HG03439 (cell line): ENCODE measurements around the gene RABL2A.
"Not testable (repeated sequence)": the region's sequence is repeated elsewhere in the genome, so short reads cannot be mapped to it uniquely, and the experiment has no call there.

ENCODE experiments used
- ATAC-seq: cut with Tn5 transposase; IDR thresholded peaks from one replicate; pipeline ENCODE4 v1.9.1; 2021; ENCODE audit warnings: mild to moderate bottlenecking, moderate library complexity; ENCODE audit not compliant: unreplicated experiment

The RABL2A gene

DNA sequence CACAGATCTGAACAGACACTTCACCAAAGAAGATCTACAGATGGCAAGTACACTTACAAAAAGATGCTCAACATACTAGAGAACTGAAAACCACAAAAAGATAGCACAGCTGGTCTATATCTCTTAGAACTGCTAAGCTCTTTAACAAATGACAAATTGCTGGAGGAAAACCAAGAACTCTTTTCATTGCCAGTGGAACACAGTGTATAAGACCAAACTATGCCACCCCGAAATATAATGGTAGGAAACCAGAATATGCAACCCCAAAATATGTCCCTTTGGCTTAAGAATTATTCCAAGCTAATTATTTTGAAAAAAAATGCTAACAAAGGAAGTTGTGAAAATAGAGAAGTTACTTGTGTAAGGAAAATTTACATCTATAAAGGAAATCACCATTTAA lies 21.0 kb upstream of the RABL2A start:
- ATAC-seq, result not testable (repeated sequence)

DNA sequence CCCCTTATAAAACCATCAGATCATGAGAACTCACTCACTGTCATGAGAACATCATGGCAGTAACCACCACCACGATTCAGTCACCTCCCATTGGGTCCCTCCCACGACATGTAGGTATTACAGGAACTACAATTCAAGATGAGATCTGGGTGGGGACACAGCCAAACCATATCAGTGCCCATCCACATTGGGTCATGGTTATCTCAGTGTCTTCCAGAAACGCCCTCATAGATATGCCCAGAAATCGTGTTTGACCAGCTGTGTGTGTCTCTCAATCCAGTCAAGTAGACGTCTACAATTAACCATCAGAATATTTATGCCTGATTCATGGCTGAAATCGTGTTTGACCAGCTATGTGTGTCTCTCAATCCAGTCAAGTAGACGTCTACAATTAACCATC lies 17.2 kb upstream of the RABL2A start:
- not testable (repeated sequence) for ATAC-seq

DNA sequence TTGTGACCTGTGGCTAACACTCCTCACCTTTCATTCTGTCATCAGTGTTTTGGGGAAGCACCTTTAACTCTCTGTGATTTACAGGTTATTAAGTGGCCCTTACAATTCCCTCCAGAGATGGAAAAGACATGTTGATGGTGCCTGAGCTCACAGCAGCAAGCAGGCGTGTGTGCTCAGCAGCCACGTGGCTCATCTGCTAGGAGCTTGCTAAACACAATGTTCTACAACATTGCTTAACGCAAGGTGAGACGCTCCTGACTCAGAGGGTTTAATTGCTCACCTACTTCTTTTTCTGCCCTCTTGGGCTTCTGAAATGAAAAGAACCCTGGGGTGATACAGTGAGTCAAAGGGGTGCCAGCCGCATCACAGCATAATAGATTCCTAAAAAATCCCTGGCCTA lies 6.1 kb upstream of the RABL2A start:
- not testable (repeated sequence) for ATAC-seq

- ATAC-seq, result not testable (repeated sequence)
These were observed 1.2 kb upstream of the RABL2A start for GRCh38 chr2:113625906-113626305.

DNA sequence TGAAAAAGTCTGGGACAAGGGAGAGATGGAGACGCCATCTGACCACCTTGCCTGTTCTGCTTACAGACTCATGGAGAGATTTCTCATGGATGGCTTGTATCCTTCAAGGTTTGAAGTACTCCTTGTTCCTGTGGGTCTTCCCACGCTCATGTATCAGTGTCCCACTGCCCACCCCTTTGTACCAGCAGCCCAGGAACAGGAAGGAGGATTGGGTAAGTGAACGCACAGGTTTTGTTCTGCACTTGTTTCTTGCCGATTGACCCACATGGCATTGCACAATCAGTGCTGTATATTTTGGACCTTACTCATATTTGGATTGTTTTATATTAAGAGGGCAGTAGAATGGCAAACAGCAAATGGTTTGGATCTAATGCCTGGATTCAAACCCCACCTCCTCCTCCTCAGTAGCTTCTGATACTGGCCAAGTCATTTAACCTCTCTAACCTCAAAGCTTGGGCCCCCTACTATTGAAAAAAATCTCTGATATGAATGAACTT lies 5.8 kb downstream of the RABL2A start:
- not testable (repeated sequence) for ATAC-seq

GRCh38 chr2:113635358-113635757 lies 8.3 kb downstream of the RABL2A start:
- ATAC-seq, result not testable (repeated sequence)

DNA sequence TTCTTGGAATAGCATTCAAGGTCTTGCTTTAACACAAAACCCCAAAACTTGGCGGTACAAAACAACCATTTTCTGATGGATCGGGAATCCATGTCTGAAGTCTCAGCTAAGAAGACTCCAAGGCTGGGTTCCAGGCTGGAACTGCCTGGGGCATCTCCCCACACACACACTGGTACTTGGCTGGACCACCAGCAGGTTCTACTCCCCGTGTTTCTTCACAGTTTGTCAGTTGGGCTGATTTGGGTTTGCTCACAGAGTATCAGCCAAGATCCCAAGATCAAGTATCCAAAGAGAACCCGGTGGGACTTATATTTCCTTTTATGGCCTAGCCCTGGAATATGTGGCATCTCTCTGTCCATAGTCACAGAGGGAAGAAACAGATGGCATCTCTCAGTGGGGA lies 9.2 kb downstream of the RABL2A start:
- not testable (repeated sequence) for ATAC-seq

DNA sequence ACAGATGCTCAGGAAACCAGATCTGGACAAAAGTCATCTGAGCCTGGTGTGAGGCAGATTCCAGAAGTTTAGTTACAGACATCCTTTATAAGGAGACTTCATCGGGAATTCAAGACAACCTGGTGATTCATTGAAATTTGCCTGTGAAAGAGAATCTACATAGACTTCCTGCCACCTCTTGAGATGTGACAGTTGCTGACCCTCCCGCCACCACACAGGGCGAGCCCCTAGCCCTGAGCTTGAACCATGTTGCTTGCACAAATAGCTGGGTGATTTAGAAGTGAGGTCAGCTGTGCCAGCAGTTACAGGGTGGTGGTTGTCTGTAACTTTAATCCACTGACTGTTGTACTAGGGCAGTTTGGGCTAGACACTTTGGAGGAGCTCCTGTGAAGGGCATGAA lies 11.0 kb downstream of the RABL2A start:
- not testable (repeated sequence) for ATAC-seq

- ATAC-seq, result not testable (repeated sequence)
These were observed 19.2 kb downstream of the RABL2A start for GRCh38 chr2:113646217-113646616.

GRCh38 chr2:113650834-113651815 lies 24.1 kb downstream of the RABL2A start:
- ATAC-seq, result not testable (repeated sequence)

- not testable (repeated sequence) for ATAC-seq
These were observed 25.5 kb downstream of the RABL2A start for GRCh38 chr2:113652599-113652998.

- ATAC-seq, result not testable (repeated sequence)
These were observed 29.1 kb downstream of the RABL2A start for GRCh38 chr2:113656031-113656624.

DNA sequence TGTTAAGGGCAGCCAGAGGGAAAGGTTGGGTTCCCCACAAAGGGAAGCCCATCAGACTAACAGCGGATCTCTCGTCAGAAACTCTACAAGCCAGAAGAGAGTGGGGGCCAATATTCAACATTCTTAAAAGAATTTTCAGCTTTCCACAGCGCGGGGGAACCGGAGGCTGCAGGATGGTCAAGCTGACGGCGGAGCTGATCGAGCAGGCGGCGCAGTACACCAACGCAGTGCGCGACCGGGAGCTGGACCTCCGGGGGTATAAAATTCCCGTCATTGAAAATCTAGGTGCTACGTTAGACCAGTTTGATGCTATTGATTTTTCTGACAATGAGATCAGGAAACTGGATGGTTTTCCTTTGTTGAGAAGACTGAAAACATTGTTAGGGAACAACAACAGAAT lies 30.7 kb downstream of the RABL2A start:
- not testable (repeated sequence) for ATAC-seq

DNA sequence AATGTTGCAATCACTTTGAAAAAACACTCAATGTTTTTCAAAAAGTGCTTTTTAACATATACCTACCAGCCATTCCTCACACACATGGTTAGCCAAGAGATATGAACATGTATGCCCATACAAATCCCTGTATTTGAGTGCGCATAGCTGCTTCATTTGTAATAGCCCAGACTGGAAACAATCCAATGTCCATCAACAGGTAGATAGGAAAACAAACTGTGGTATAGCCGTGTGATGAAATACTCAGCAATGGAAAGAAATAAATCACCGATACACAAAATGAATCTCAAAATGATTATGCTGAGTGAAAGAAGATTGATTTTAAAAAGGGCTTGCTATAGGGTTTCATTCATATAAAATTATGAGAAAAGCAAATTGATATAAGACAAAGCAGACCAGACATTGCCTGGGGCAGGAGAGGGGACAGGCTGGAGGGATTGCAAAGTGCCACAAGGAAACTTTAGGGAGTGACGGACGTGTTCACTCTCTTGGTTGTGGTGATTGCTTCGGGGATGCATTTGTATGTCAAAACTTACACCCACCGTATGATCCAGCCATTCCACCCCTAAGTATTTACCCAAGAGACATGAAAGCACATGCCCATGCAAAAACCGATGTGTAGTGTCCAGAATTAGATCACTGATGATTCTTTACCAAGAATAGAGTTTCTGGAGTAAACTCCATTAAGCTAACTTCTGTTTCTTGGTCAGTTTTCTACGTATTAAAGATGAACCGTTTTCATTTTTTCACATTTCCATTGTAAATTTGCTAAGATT lies 36.4 kb downstream of the RABL2A start:
- ATAC-seq, result not testable (repeated sequence)

- ATAC-seq, result not testable (repeated sequence)
These were observed 37.9 kb downstream of the RABL2A start for GRCh38 chr2:113664761-113665533.

GRCh38 chr2:113669013-113669412 lies 41.9 kb downstream of the RABL2A start:
- ATAC-seq, result not testable (repeated sequence)

DNA sequence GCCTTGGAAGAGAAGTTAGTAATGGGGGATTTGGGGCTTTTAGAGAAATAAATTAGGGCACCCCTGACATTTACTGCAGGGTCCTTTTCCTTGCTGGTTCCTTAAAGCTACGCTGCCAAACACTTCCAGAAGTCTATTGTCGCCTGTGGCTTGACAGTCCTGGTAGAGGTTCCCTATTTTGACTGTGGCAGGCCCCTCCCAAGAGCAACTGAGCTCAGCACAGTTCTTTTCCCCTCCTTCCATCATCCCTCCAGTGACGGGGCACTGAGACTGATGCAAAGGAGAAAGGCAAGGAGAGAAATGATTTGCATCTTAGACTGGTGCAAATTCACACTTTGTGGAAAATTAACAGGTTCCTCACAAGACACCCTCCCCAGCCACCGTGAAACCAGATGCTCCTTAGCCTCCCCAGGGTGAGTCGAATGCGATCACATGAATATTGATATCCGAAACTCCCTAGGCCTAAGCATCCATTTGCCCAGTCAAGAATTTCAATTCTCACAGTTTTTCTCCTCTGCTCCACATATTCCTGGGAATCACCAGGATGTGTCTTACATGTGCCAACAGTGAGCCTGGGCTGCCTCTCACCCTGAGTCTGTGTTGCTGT lies 45.4 kb downstream of the RABL2A start:
- no peak for ATAC-seq

DNA sequence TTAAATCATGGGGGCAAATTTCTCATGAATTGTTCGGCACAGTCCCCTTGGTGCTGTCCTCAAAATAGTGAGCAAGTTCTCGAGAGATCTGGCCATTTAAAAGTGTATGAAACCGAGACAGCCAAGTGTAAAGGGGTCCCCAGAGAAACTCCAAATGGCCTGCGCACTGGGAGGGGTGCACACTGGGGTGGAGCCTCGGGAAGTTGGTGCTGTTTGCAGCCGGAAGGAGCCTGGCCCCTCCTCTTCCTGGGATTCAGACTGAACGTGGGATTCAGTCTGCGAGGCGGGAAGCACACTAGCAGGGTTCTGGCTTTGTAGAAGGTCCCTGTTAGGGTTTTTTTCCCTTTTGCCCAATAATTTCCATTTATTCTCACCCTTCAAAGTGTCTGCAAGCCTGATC lies 48.8 kb downstream of the RABL2A start:
- ATAC-seq, result no peak

- no peak for ATAC-seq
These were observed 49.7 kb downstream of the RABL2A start for GRCh38 chr2:113676623-113677266.
